Thyroid gland (tissue), 4 donors: ENCODE measurements around the gene RPGR.

ENCODE experiments used
- CTCF ChIP-seq, 6 experiments: fragments of 200-600 bp in 3 of 6; fragments of 450-650 bp in 3 of 6; sonication (generic) in 3 of 6; IDR thresholded peaks; one replicate each; pipeline ENCODE4 v1.5.1; 2016 to 2019; ENCODE audit warnings: antibody characterized with exemption in 6 of 6, mild to moderate bottlenecking in 2 of 6, inconsistent platforms in 1 of 6, moderate library complexity in 1 of 6
- POLR2A ChIP-seq, 2 donors: fragments of 450-650 bp; IDR thresholded peaks; one replicate each; pipeline ENCODE4 v1.6.1; 2017; ENCODE audit warnings: antibody characterized with exemption in 2 of 2, mild to moderate bottlenecking in 2 of 2, moderate library complexity in 1 of 2

- no peak for TF ChIP-seq CTCF (IDR thresholded peaks at IDR 0.05)
- TF ChIP-seq POLR2A (IDR thresholded peaks at IDR 0.05) = no peak
Measured at GRCh38 chrX:38320819-38321218, 6.5 kb downstream of the RPGR start.
